Islet precursor cell (in vitro differentiated cells): ENCODE results near the gene MEIS2.

Experiments
- DNase-seq: peaks from one replicate; pipeline ENCODE4 v3.0.0-alpha.2; 2018

MEIS2 gene

GRCh38 chr15:37037850-37038715 is 62.3 kb downstream of the MEIS2 start:
- no peak for DNase-seq

- DNase-seq = no peak
These were observed 63.2 kb downstream of the MEIS2 start for GRCh38 chr15:37037071-37037655.

DNA sequence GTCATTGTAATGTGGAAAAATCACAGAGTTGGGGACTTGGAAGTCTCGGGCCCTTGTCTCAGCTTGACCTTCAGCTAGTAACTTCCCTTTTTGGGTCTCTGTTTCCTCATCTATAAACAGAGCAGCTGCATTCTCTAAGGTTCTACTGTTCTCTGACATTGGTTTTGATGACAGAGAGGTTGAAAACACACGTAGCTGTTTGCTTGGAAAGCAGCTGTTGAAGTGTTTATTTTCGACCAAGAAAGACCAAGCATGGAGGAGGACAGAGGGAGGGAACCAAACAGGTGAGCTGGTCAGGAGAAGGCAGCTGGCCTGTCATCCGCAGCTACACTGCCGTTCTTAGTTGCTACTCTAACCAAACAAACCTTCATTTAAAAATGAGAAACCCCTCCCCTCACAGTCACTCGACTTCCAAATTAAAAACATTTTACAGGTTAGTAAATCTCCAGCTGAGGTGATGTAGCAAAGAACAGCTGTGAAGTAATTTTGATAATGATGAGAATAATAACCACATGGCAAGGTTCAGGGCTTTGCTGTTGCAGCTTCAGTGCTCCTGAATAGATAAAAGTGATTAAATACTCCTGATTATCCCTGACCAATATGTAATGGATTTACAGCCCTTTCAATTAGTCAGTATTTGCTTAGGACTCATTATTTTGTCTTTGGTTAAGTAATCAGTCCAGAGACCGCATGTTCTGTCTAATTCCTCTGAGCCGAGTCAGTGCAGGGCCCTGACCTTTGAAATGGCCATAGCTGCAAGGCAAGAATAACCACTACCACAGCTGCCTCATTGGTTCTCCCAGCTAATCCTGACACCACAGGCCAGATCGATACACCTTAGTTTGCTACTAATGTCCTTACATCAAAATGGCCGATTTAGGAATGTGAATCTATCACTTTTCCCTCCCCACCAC is 65.3 kb downstream of the MEIS2 start:
- peak; percentile 78 for DNase-seq

GRCh38 chr15:37034392-37034791 is 66.0 kb downstream of the MEIS2 start:
- DNase-seq = no peak

- no peak for DNase-seq
These were observed 68.1 kb downstream of the MEIS2 start for GRCh38 chr15:37032091-37032775.

GRCh38 chr15:37031198-37031597 is 69.2 kb downstream of the MEIS2 start:
- DNase-seq = no peak

DNA sequence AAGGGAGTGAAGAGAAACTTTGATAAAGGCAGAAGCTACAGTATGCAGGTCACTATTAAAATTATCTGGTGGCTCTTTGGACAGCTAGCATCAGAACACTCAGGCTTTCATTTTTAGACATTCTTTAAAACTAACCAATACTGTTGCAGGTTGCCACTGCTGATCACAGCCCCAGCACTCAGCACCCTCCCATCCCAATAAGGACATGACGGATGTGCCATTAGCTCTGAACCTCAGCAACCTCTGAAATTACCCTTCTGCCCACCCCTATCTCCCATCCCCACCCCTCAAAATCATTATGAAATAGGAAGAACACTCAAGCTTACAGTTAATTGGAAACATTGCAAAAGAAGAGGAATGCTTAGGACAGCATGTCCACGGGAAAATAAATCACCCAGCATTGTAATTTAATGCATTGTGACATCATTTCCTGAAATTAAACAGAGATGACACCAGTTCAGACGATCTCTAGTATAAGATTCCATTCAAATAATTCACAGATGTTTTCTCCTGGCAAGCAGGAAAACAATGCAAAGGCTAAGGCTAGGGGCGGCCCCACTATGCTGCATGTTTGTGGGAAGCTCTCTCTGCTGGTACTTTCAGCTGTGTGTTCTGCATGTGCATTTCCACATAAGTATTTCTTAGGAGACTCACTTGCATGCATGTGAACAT is 71.6 kb downstream of the MEIS2 start:
- DNase-seq = no peak

DNA sequence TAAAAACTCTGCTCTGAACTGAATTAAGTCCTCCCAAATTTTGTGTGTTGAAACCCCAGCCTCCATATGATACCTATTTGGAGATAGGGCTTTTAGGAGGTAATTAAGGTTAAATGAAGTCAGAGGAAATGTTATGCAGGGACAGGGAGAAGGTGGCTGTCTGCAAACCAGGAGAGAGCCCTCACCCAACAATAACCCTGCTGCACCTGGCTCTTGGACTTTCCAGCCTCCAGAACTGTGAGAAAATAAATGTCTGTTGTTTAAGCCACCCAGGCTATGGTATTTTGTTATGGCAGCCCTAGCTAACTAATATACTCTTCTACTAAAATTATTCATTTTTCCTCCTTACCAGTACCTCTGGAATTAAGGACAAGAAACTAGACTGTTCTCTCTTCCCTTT is 79.5 kb downstream of the MEIS2 start:
- DNase-seq = no peak

GRCh38 chr15:37019479-37020433 is 80.6 kb downstream of the MEIS2 start:
- DNase-seq = no peak

DNA sequence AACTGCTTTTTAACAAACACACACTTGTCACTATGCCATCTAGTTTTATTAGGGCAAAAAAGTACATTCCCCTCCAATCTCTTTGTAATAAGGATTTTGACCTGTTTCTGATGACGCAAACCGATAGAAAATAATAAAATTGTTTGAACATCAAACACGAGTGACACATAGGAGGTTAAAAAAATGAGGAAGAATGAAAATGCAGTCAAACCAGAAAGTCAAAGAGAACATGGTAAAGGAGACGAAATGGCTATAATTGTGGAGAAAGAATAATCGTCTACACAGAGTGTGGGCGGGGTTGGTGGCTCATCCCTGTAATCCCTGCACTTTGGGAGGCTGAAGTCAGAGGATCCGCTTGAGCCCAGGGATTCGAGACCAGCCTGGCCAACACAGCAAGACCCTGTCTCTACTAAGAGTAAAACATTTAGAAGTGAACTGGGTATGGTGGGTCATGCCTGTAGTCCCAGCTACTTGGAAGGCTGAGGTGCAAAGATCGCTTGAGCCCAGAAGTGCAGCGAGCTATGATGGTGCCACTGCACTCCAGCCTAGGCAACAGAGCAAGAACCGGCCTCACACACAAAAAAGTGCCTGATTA is 83.2 kb downstream of the MEIS2 start:
- DNase-seq = no peak

DNA sequence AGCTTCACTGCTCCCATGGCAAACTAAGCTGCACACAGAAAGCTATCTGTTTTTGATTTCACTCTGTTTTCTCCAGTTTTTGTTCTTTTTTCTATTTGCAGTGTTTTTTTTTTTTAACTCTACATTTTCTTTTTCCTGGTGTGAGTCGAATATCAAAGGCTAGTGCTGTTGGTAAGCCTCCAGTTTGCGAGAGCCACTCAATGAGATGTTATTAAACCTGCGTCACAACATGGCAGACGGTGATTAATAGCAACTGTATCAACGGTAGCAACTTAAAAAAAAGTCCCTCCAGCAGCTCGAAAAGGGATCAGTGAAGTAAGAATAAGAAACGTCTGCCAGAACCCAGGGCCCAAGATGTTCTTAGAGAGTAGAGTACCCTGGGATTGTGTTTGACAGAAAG is 84.1 kb downstream of the MEIS2 start:
- no peak for DNase-seq

DNA sequence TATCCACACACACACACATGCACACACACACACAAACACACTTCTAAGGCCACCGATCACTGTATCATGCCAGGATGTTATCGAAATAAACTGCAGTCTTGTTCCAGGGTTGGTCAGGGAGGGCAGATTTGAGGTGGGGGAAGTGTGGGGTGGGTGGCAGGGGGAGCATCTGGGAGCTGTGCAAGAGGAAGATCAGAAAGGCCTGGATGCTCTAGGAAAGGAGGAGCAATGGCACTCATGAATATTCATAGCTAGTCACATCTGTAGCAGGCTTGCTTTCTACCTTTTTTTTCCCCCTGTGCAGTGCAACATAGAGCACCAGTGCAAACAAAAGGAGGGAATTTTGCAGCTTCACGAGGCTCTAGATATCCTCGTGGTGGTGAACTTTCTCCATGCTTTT is 84.9 kb downstream of the MEIS2 start:
- no peak for DNase-seq

DNA sequence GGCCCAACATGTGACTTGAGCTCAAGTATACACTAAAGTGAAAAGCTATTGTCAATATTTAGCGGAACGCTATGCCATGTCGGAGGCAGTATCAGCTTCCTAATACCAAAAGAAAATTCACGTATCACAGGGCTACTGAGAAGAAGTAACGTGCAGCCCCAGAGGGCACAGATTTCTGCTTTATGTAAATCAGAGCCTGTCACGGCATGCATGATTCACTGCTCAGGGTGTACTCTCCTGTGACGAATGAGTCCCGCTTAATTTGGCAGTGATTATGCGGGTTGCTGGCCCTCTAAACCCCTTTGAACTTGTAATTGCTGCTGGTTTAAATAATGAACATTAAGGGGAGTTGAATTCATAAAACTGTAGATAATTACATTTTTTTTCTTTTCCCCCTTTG is 85.3 kb downstream of the MEIS2 start:
- DNase-seq = peak; percentile 72

DNA sequence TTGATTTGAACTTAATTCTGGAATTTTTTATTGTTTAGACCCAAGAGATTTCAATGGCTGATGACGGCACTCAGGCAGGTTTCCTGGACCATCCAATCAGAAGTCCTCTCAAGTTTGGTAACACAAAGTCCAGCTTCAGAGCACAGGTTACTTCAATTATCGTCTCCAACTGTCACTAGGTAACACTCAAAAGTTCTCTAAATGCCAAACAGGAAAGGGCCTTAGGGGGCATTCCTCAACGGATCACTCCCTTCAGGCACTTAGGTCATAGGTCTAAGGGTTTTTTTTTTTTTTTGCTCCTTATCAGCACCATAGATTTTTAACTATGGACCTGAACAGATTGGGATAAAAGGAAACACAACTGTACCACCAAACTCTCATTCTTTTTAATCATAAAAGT is 85.8 kb downstream of the MEIS2 start:
- DNase-seq = no peak

- no peak for DNase-seq
These were observed 86.2 kb downstream of the MEIS2 start for GRCh38 chr15:37014137-37014536.

DNA sequence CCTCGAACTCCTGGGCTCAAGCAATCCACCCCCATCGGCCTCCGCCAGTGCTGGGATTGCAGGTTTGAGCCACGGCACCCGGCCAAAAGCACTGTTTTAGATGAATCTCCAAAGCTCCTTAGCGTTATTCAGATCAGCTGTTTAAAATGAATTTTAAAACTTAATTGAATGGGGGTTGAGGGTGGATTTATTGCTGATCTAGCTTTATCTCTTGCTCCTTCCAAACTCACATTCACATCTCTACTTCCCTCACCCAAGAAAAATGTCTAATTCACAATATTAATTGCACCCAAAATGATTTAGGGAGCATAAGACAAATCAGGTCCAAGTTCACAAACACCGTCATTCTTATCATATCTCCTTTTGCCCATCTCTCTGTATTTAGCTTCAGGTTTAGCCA is 89.8 kb downstream of the MEIS2 start:
- no peak for DNase-seq

- DNase-seq = no peak
These were observed 91.1 kb downstream of the MEIS2 start for GRCh38 chr15:37009288-37009687.

DNA sequence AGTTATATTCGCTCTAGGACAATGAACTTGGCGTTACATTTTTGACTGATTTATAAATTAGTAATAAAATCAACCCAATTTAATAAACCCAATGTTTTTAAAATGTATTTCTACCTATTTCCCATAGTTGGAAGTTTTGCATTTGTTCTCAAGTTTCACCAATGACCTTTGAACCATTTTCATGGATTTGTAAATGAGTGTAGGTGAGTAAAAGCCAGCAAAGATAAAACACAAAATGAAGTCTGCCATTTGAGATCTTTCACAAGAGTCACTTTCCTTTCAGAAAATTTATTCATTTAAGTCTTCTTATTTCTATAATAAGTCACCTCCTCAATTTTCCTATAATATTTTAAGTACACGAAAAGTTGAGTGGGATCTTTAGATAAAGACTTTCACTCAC is 92.1 kb downstream of the MEIS2 start:
- DNase-seq = no peak

- DNase-seq = peak; percentile 67
These were observed 93.0 kb downstream of the MEIS2 start for GRCh38 chr15:37007301-37007700.

DNA sequence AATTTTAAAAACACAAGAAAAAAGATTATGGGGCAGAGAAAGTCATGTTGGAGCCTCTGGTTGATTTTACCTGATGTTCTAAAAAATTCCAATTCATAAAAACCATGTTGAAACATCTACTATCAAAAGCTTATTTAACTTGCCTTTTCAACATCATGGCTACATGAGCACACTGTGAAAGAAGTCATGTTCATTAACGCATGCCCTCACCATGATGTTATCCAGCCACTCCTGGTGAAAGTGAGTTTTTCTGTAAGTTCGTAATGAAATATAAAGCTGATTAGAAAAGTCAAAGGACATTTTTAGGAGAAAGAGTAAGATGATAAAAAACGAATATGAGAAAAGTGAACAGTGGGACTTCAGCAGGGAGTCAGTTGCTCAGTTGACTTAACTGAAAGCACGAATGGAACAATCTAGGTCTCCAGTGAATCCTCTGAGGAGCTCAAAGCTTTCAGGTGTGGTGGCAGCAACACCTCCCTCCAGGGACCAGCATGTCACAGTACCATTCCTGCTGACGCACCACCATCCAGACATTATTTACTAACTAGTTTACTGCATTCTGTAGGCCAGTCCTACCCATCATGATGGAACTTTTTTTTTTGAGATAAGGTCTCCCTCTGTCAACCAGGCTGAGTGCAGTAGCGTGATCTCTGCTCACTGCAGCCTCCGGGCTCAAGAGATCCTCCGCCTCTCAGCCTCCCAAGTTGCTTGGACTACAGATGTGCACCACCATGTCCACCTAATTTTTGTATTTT is 95.2 kb downstream of the MEIS2 start:
- no peak for DNase-seq
